ENCODE results near the gene GALNT13. TPM values are rescaled to one million over a fixed set of nuclear protein-coding genes. Genes with fewer than 3 reads are reported as not detected.
A peak's percentile ranks its signal among the peaks of the same experiment; 100 is the strongest.

The GALNT13 gene
- total and polyA plus RNA-seq, 2 of the 13 experiments (the other 11 are each of a cell fraction or from before 2014, with no cell fraction given), result 1.3 to 5.0 TPM

GRCh38 chr2:154447727-154448418 lies 576.2 kb downstream of the GALNT13 start (continued):
- TF ChIP-seq, protein P1, sequence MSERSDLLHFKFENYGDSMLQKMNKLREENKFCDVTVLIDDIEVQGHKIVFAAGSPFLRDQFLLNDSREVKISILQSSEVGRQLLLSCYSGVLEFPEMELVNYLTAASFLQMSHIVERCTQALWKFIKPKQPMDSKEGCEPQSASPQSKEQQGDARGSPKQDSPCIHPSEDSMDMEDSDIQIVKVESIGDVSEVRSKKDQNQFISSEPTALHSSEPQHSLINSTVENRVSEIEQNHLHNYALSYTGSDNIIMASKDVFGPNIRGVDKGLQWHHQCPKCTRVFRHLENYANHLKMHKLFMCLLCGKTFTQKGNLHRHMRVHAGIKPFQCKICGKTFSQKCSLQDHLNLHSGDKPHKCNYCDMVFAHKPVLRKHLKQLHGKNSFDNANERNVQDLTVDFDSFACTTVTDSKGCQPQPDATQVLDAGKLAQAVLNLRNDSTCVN (CRISPR knock-in tag; IDR thresholded peaks at IDR 0.05; ENCODE audit: borderline replicate concordance), result no peak
- no peak for TF ChIP-seq BRF2 (CRISPR knock-in tag; IDR thresholded peaks at IDR 0.05)
- TF ChIP-seq ZFP82 (CRISPR knock-in tag; IDR thresholded peaks at IDR 0.05; ENCODE audit: borderline replicate concordance), result no peak
- TF ChIP-seq, protein P2, sequence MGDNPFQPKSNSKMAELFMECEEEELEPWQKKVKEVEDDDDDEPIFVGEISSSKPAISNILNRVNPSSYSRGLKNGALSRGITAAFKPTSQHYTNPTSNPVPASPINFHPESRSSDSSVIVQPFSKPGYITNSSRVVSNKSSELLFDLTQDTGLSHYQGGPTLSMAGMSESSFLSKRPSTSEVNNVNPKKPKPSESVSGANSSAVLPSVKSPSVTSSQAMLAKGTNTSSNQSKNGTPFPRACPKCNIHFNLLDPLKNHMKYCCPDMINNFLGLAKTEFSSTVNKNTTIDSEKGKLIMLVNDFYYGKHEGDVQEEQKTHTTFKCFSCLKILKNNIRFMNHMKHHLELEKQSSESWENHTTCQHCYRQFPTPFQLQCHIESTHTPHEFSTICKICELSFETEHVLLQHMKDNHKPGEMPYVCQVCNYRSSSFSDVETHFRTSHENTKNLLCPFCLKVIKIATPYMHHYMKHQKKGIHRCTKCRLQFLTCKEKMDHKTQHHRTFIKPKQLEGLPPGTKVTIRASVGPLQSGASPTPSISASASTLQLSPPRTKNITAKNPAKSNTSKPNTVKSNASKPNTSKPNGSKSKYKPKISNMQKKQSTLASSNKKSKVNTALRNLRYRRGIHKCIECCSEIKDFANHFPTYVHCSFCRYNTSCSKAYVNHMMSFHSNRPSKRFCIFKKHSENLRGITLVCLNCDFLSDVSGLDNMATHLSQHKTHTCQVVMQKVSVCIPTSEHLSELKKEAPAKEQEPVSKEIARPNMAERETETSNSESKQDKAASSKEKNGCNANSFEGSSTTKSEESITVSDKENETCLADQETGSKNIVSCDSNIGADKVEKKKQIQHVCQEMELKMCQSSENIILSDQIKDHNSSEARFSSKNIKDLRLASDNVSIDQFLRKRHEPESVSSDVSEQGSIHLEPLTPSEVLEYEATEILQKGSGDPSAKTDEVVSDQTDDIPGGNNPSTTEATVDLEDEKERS (CRISPR knock-in tag; IDR thresholded peaks at IDR 0.05), result no peak
- TF ChIP-seq LCORL (IDR thresholded peaks at IDR 0.05), result no peak
- no peak for TF ChIP-seq LCORL (CRISPR knock-in tag; IDR thresholded peaks at IDR 0.05)
- no peak for TF ChIP-seq MZF1 (CRISPR knock-in tag; IDR thresholded peaks at IDR 0.05; ENCODE audit: borderline replicate concordance)
- TF ChIP-seq CBFB (CRISPR knock-in tag; IDR thresholded peaks at IDR 0.05), result no peak
- no peak for TF ChIP-seq ZKSCAN8 (CRISPR knock-in tag; IDR thresholded peaks at IDR 0.05; ENCODE audit: borderline replicate concordance)
- TF ChIP-seq POLR2AphosphoS5 (IDR thresholded peaks at IDR 0.05; ENCODE audit: low read depth, low read length), result peak; percentile 86
- TF ChIP-seq RAD51 (IDR thresholded peaks at IDR 0.05; ENCODE audit: borderline replicate concordance), result no peak
- no peak for TF ChIP-seq NFATC3 (CRISPR knock-in tag; IDR thresholded peaks at IDR 0.05)
- TF ChIP-seq HDAC2 (CRISPR knock-in tag; IDR thresholded peaks at IDR 0.05), result peak; percentile 66; the same call in 1 of the 2 replicates
- TF ChIP-seq ATF2 (CRISPR knock-in tag; IDR thresholded peaks at IDR 0.05), result no peak; the same call in 1 of the 2 replicates
- TF ChIP-seq ZNF468 (CRISPR knock-in tag; IDR thresholded peaks at IDR 0.05), result no peak
- no peak for TF ChIP-seq ATAD3A (CRISPR knock-in tag; IDR thresholded peaks at IDR 0.05)
- TF ChIP-seq JARID2 (CRISPR knock-in tag; IDR thresholded peaks at IDR 0.05; ENCODE audit: insufficient replicate concordance), result no peak
- TF ChIP-seq SETDB1 (CRISPR knock-in tag; IDR thresholded peaks at IDR 0.05; ENCODE audit: borderline replicate concordance), result no peak
- no peak for TF ChIP-seq SRSF4 (IDR thresholded peaks at IDR 0.05; ENCODE audit: low read depth, low read length, poor library complexity, severe bottlenecking)
- no peak for TF ChIP-seq NR1H2 (CRISPR knock-in tag; IDR thresholded peaks at IDR 0.05; ENCODE audit: borderline replicate concordance, low read depth)
- TF ChIP-seq, protein P3, sequence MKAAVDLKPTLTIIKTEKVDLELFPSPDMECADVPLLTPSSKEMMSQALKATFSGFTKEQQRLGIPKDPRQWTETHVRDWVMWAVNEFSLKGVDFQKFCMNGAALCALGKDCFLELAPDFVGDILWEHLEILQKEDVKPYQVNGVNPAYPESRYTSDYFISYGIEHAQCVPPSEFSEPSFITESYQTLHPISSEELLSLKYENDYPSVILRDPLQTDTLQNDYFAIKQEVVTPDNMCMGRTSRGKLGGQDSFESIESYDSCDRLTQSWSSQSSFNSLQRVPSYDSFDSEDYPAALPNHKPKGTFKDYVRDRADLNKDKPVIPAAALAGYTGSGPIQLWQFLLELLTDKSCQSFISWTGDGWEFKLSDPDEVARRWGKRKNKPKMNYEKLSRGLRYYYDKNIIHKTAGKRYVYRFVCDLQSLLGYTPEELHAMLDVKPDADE (CRISPR knock-in tag; IDR thresholded peaks at IDR 0.05), result no peak
- TF ChIP-seq ZNF326 (CRISPR knock-in tag; IDR thresholded peaks at IDR 0.05; ENCODE audit: borderline replicate concordance), result no peak
